Mucosa of stomach (tissue), 1 donor: ENCODE results near the gene SEZ6L.

Source experiments
- H3K27me3 ChIP-seq: one replicate; pipeline ENCODE4 v1.7.0; 2013; ENCODE audit warnings: mild to moderate bottlenecking, low read length; ENCODE audit not compliant: control insufficient read depth, insufficient read depth
- H3K36me3 ChIP-seq: one replicate; pipeline ENCODE4 v1.7.0; 2013; ENCODE audit warnings: low read length; ENCODE audit not compliant: control insufficient read depth, insufficient read depth
- H3K4me1 ChIP-seq: one replicate; pipeline ENCODE4 v1.7.0; 2013; ENCODE audit warnings: mild to moderate bottlenecking, low read length; ENCODE audit not compliant: control insufficient read depth, insufficient read depth
- H3K4me3 ChIP-seq: one replicate; pipeline ENCODE4 v1.7.0; 2013; ENCODE audit warnings: low read length
- H3K9ac ChIP-seq: one replicate; pipeline ENCODE4 v1.7.0; 2013; ENCODE audit warnings: mild to moderate bottlenecking, low read length, moderate library complexity
- H3K9me3 ChIP-seq: one replicate; pipeline ENCODE4 v1.7.0; 2013; ENCODE audit warnings: mild to moderate bottlenecking, low read length, moderate library complexity; ENCODE audit not compliant: control insufficient read depth
- donor health status: Pancreatic carcinoma.

The SEZ6L gene

DNA sequence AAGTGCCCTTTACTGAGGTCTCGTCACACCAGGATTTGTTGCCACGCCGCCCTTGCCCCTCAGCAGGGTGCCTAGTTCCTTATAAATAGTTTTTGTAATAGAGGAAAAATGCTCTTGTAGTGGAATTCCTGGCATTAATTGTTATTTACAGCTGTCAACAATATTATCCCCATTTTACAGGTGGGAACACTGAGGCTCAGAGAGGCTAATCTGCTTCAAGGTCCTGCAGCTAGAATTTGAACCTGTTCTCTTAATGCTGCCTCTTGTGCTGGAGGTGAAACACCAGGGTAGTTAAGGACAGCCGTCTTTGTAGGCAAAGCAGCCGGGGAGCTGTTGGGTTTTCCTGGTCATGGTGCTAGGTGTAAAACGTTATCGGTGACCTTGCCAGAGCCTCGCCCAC lies 159.0 kb downstream of the SEZ6L start:
- Histone ChIP-seq H3K36me3 (no peaks in the 10 kb centered on the region), H3K9ac (no peak overlapping the region)

GRCh38 chr22:26330971-26331625 lies 161.8 kb downstream of the SEZ6L start:
- Histone ChIP-seq H3K4me3 (no peak overlapping the region), H3K27me3 (peaks cover 3% of the 10 kb centered on the region), H3K9me3 (no peaks in the 10 kb centered on the region), H3K4me1 (no peaks in the 10 kb centered on the region), H3K9ac (no peak overlapping the region), H3K36me3 (no peaks in the 10 kb centered on the region)

More for the DNA sequence above, 159.0 kb downstream of the SEZ6L start:
- Histone ChIP-seq H3K4me3 (no peak overlapping the region), H3K9me3 (no peaks in the 10 kb centered on the region), H3K4me1 (no peaks in the 10 kb centered on the region), H3K27me3 (peaks cover 3% of the 10 kb centered on the region)

- peaks cover 3% of the 10 kb centered on the region for H3K27me3 ChIP-seq
- H3K9me3 ChIP-seq: no peaks in the 10 kb centered on the region
These were observed 164.0 kb downstream of the SEZ6L start for GRCh38 chr22:26333088-26333800.

DNA sequence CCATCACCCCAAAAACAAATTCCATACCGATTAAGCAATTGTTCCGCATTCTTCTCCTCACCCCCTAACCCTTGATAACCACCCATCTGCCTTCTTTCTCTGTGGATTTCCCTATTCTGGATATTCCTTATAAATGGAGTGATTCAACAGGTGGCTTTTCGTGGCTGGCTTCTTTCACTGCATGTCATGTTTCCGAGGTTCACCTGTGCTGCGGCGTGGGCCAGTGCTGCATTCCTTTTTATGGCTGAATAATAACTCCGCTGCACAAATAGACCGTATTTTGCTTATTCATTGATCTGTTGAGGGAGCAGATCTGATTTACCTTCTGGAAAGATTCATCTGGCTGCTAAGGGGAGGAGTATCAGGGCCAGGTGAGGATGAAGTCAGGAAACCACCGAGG lies 165.0 kb downstream of the SEZ6L start:
- Histone ChIP-seq H3K27me3 (peaks cover 3% of the 10 kb centered on the region), H3K9me3 (no peaks in the 10 kb centered on the region), H3K4me3 (no peak overlapping the region), H3K36me3 (no peaks in the 10 kb centered on the region), H3K4me1 (no peaks in the 10 kb centered on the region), H3K9ac (no peak overlapping the region)

More at GRCh38 chr22:26333088-26333800, 164.0 kb downstream of the SEZ6L start:
- no peaks in the 10 kb centered on the region for H3K4me1 ChIP-seq
- no peaks in the 10 kb centered on the region for H3K36me3 ChIP-seq
- no peak overlapping the region for H3K9ac ChIP-seq
- no peak overlapping the region for H3K4me3 ChIP-seq

DNA sequence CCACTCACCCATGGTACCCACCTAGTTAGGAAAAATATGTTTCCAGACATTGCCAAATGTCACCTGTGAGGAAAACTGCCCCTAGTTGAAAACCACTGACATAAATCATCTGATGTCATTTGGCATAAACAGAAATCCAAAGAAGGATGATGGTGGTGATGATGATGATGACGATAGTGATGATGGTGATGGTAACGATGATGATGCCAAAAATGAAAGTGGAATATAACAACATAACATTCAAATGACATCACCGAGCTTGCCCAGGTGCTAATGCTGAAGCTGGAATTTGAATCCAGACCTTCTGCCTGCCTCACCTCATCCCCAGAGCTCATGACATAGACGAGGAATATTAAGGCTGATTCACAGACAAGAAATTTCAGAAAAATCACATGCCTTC lies 167.5 kb downstream of the SEZ6L start:
- no peak overlapping the region for H3K4me3 ChIP-seq
- no peak overlapping the region for H3K9ac ChIP-seq
- no peaks in the 10 kb centered on the region for H3K36me3 ChIP-seq
- H3K27me3 ChIP-seq: peaks cover 3% of the 10 kb centered on the region
- no peaks in the 10 kb centered on the region for H3K9me3 ChIP-seq
- no peaks in the 10 kb centered on the region for H3K4me1 ChIP-seq

DNA sequence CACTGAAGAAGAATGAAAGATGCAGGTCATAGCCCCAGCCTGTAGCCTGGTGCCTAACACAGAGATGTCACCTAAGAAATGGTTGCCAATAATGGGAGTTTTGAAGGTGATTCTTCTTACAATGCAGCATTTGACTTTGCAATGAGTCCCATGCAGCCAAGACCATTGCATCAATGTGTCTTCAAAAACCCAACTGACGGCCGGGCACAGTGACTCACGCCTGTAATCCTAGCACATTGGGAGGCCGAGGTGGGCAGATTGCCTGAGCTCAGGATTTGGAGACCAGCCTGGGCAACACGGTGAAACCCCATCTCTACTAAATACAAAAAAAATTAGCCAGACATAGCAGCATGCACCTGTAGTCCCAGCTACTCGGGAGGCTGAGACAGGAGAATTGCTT lies 170.5 kb downstream of the SEZ6L start:
- Histone ChIP-seq H3K9ac (no peak overlapping the region), H3K4me3 (no peak overlapping the region), H3K4me1 (no peaks in the 10 kb centered on the region), H3K9me3 (no peaks in the 10 kb centered on the region), H3K36me3 (no peaks in the 10 kb centered on the region), H3K27me3 (no peaks in the 10 kb centered on the region)

GRCh38 chr22:26342745-26343410 lies 173.6 kb downstream of the SEZ6L start:
- Histone ChIP-seq H3K9ac (no peak overlapping the region), H3K36me3 (no peaks in the 10 kb centered on the region), H3K4me1 (no peaks in the 10 kb centered on the region), H3K4me3 (no peak overlapping the region), H3K9me3 (no peaks in the 10 kb centered on the region), H3K27me3 (no peaks in the 10 kb centered on the region)

GRCh38 chr22:26345496-26345895 lies 176.2 kb downstream of the SEZ6L start:
- H3K27me3 ChIP-seq: no peaks in the 10 kb centered on the region
- no peaks in the 10 kb centered on the region for H3K36me3 ChIP-seq
- no peak overlapping the region for H3K4me3 ChIP-seq
- no peaks in the 10 kb centered on the region for H3K4me1 ChIP-seq
- no peaks in the 10 kb centered on the region for H3K9me3 ChIP-seq
- H3K9ac ChIP-seq: no peak overlapping the region

- H3K9me3 ChIP-seq: no peaks in the 10 kb centered on the region
- H3K27me3 ChIP-seq: no peaks in the 10 kb centered on the region
- H3K4me3 ChIP-seq: no peak overlapping the region
- no peaks in the 10 kb centered on the region for H3K4me1 ChIP-seq
- H3K36me3 ChIP-seq: no peaks in the 10 kb centered on the region
- H3K9ac ChIP-seq: no peak overlapping the region
These were observed 179.7 kb downstream of the SEZ6L start for GRCh38 chr22:26348810-26349526.

DNA sequence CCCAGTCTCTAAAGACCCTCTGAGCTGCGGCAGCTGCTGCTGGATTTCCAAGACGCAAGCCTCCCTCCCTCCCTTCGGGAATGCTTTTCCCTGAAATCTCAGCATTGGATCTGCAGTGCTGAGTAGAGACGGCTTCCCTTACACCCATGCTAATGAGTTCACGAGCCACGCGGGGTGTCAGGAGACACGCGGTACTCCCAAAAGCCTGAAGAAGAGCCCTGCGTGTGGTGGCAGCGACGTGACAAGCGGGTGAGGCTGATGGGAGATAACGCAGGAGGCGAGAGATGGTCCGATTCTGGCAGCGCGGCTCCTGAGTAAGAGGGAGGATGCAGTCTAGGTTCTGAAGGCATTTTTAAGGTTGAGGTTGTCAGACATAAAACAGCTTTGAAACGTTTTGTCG lies 185.4 kb downstream of the SEZ6L start:
- H3K36me3 ChIP-seq: no peaks in the 10 kb centered on the region
- no peak overlapping the region for H3K9ac ChIP-seq
- no peaks in the 10 kb centered on the region for H3K4me1 ChIP-seq
- H3K9me3 ChIP-seq: no peaks in the 10 kb centered on the region
- H3K27me3 ChIP-seq: no peaks in the 10 kb centered on the region
- no peak overlapping the region for H3K4me3 ChIP-seq

DNA sequence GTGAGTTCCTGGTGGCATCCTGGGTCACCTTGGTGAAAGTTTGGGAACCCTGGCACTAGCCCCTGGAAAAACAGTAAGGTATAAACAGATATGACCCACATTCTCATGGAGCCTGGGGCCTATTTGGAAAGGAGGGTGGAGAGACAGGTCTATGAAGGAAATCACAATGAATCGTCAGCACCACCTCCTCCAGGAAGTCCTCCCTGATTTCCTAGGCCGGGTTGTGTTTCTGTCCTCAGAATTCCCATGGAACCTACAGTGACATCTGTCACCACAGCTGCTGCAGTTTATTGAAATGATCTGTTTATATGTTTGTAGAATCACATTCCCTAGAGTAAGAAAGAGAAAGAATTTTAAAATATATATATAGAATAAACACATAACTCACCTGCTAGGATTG lies 188.0 kb downstream of the SEZ6L start:
- no peaks in the 10 kb centered on the region for H3K9me3 ChIP-seq
- no peak overlapping the region for H3K9ac ChIP-seq
- H3K27me3 ChIP-seq: no peaks in the 10 kb centered on the region
- no peaks in the 10 kb centered on the region for H3K36me3 ChIP-seq
- H3K4me1 ChIP-seq: peaks cover 7% of the 10 kb centered on the region
- H3K4me3 ChIP-seq: no peak overlapping the region

DNA sequence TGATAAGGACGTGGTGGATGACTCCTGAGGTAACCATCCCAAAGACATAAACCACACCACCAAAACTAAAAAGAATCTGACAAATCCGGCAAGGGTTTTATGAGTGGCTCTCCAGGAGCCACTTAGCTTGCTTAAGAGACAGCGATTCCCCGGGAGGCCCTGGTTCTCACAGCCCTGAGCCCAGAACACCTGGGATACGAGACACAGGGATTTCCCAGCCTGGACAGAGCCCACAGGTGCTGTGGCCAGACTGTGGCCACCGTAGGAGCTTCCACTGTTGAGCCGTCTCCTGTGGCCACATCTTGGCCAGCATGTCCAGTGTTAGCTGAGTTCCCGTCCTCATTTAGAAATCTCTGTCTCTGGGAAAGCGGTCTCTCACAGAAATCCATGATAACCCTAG lies 188.6 kb downstream of the SEZ6L start:
- no peaks in the 10 kb centered on the region for H3K9me3 ChIP-seq
- no peaks in the 10 kb centered on the region for H3K36me3 ChIP-seq
- H3K27me3 ChIP-seq: no peaks in the 10 kb centered on the region
- H3K9ac ChIP-seq: no peak overlapping the region
- H3K4me1 ChIP-seq: peaks cover 7% of the 10 kb centered on the region
- H3K4me3 ChIP-seq: no peak overlapping the region
